Renal cortical epithelial cell (primary cell): Measurements from ENCODE around the gene MAP3K8. TPM values are rescaled to one million over a fixed set of nuclear protein-coding genes. Genes with fewer than 3 reads are reported as not detected.

Experiments used
- total RNA-seq: library from RNA; depleted of rRNA; stranded (reverse); fragments of >200 nt; gene quantifications from 2 replicates; pipeline ENCODE4 v1.2.3, GENCODE V29; 2014

Gene MAP3K8
- total RNA-seq, 1 donor from 2014 or later = 2.1 TPM

Other genes with a start within 250 kb of the MAP3K8 start
- 12.5 and 35.3 TPM in 2 replicates for gene MTPAP, start 84.9 kb upstream of the MAP3K8 start, total RNA-seq
- not detected in 2 replicates for gene LYZL2, start 195.6 kb downstream of the MAP3K8 start, total RNA-seq